ENCODE data around the gene FLYWCH2. TPM values are rescaled to one million over a fixed set of nuclear protein-coding genes. Genes with fewer than 3 reads are reported as not detected.

Gene FLYWCH2, protein sequence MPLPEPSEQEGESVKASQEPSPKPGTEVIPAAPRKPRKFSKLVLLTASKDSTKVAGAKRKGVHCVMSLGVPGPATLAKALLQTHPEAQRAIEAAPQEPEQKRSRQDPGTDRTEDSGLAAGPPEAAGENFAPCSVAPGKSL
- 24.9 TPM for total RNA-seq (ENCODE audit: unreplicated experiment)
- long read RNA-seq, transcript FLYWCH2-202 (4 exons, 1,036 nt) = major isoform, 26 of 28 reads
- long read RNA-seq, partial matches to known transcripts = 0 of 28 reads
- long read RNA-seq, other reads (novel, unspliced or antisense) = 2 of 28 reads

DNA sequence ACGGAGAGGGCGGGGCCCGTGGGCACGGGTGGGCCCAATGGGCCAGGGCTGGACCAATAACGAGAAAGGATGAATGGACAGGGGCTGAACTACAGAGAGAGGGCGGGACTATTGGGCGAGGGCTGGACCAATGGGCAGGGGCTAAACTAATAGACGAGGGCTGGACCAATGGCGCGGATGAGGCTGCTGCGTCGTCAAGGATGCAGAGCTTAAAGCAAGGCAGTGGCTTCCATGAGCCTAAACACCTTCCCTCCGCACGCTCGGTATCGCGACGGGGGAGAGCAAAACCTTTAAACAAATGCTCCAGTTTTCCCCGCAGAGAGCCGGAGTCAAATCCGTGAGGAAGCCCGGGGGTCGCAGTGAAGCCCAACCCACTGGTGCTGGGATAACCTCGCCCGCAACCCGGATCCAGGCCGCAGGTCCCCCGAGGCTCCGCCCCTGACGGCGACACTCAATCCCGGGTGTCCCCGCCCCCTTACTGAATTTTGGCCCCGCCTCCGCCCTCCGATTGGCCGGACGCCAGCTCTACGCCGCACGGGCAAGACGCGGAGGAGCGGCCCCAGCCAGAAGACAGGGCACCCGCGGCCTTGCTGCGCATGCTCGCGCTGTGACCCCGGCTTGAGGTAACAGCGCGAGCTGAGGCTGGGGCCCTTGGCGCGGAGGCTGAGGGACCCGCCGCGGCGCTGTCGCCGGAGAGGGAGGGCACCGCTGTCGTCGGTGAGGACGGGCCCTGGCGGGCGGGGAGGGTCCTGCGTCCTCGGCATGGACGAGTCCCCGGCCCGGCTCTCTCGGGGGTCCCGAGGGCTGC, at the start of gene FLYWCH2:
Gene FLYWCH2, plus strand, starts transcription at position 566 of the 808 bp plus-strand sequence. CDS start 13,235 bp downstream, outside the sequence.
- H3K27me3 Mint-ChIP-seq (ENCODE audit: unreplicated experiment) = peaks cover 7% of the 10 kb centered on the region
- H3K36me3 Mint-ChIP-seq (ENCODE audit: low read depth, unreplicated experiment) = peaks cover 11% of the 10 kb centered on the region
- peaks cover 6% of the 10 kb centered on the region for H3K4me1 Mint-ChIP-seq (ENCODE audit: unreplicated experiment)
- peak within 1 kb of the TSS; percentile 92 for H3K4me3 Mint-ChIP-seq (ENCODE audit: unreplicated experiment)
- no peaks in the 10 kb centered on the region for H3K9me3 Mint-ChIP-seq (ENCODE audit: unreplicated experiment)
- peak; percentile 100 for DNase-seq (ENCODE audit: low spot score)
- TF ChIP-seq CTCF (IDR thresholded peaks at IDR 0.05; ENCODE audit: unreplicated experiment) = peak; percentile 29
- H3K27ac Mint-ChIP-seq (ENCODE audit: unreplicated experiment) = peak within 1 kb of the TSS; percentile 83

GRCh38 chr16:2833776-2834175, 49.2 kb upstream of the FLYWCH2 start:
- H3K4me3 Mint-ChIP-seq (ENCODE audit: unreplicated experiment) = no peak overlapping the region
- no peak for DNase-seq (ENCODE audit: low spot score)
- H3K9me3 Mint-ChIP-seq (ENCODE audit: unreplicated experiment) = no peaks in the 10 kb centered on the region
- H3K36me3 Mint-ChIP-seq (ENCODE audit: low read depth, unreplicated experiment) = peaks cover 10% of the 10 kb centered on the region
- peaks cover 14% of the 10 kb centered on the region for H3K4me1 Mint-ChIP-seq (ENCODE audit: unreplicated experiment)
- no peak for TF ChIP-seq CTCF (IDR thresholded peaks at IDR 0.05; ENCODE audit: unreplicated experiment)
- no peak overlapping the region for H3K27ac Mint-ChIP-seq (ENCODE audit: unreplicated experiment)
- H3K27me3 Mint-ChIP-seq (ENCODE audit: unreplicated experiment) = peaks cover 18% of the 10 kb centered on the region

GRCh38 chr16:2834968-2835367, 48.0 kb upstream of the FLYWCH2 start:
- no peaks in the 10 kb centered on the region for H3K9me3 Mint-ChIP-seq (ENCODE audit: unreplicated experiment)
- peaks cover 14% of the 10 kb centered on the region for H3K4me1 Mint-ChIP-seq (ENCODE audit: unreplicated experiment)
- no peak for TF ChIP-seq CTCF (IDR thresholded peaks at IDR 0.05; ENCODE audit: unreplicated experiment)

DNA sequence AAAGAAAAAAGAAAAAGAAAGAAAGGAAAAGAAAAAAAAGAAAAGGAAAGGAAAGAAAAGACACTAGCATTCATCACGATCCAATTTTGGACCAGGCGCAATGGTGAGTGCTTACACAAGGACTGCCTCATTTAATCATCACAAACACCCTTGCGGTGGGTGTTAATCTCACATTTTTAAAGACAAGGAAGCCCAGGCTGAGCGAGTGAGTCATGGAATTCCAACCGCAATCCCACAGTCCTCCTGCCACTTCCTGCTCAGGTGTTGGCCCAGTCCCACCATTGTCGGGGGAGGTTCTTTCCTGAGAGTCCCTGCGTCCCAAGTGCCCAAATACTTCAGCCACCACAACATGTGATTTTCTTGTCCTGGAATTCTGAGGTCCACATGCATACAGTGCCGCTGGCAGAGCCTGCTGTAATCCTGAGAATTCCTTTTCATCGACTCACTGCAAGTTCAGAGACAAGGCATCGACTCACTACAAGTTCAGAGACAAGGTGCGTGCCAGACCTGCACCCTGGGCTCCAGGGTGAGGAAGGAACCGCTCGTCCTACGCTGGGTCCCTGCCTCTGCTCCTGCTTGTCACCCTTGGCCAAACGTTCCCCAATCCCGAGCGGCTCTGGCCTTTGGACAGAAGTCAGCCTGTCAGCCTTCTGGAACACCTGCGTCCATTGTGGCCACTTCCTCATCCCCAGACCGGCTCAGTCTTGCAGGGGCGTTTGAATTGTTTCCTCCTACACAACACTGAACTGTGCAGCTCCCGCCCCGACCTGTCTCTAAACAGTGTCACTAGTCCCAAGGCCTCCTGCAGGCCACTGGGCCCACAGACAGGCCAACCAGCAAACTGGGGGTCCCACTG, 47.1 kb upstream of the FLYWCH2 start:
- no peak for DNase-seq (ENCODE audit: low spot score)
- Mint-ChIP-seq H3K27ac (ENCODE audit: unreplicated experiment) (no peak overlapping the region), H3K27me3 (ENCODE audit: unreplicated experiment) (peaks cover 17% of the 10 kb centered on the region), H3K9me3 (ENCODE audit: unreplicated experiment) (no peaks in the 10 kb centered on the region), H3K4me1 (ENCODE audit: unreplicated experiment) (peaks cover 10% of the 10 kb centered on the region), H3K36me3 (ENCODE audit: low read depth, unreplicated experiment) (peaks cover 10% of the 10 kb centered on the region), H3K4me3 (ENCODE audit: unreplicated experiment) (no peak overlapping the region)
- no peak for TF ChIP-seq CTCF (IDR thresholded peaks at IDR 0.05; ENCODE audit: unreplicated experiment)

More at GRCh38 chr16:2834968-2835367, 48.0 kb upstream of the FLYWCH2 start:
- no peak for DNase-seq (ENCODE audit: low spot score)
- Mint-ChIP-seq H3K27me3 (ENCODE audit: unreplicated experiment) (peaks cover 18% of the 10 kb centered on the region), H3K27ac (ENCODE audit: unreplicated experiment) (no peak overlapping the region), H3K36me3 (ENCODE audit: low read depth, unreplicated experiment) (peaks cover 10% of the 10 kb centered on the region), H3K4me3 (ENCODE audit: unreplicated experiment) (no peak overlapping the region)
